ENCODE data around the gene ZNF277. TPM values are rescaled to one million over a fixed set of nuclear protein-coding genes. Genes with fewer than 3 reads are reported as not detected.
A peak's percentile ranks its signal among the peaks of the same experiment; 100 is the strongest.

ZNF277 gene
- total RNA-seq, 1 donor from 2014 or later: 32.0 TPM

GRCh38 chr7:112254156-112254555 lies 47.7 kb downstream of the ZNF277 start:
- no peak for DNase-seq (ENCODE audit: low spot score)

- no peak for DNase-seq (ENCODE audit: low spot score)
Observed at GRCh38 chr7:112254709-112255387, 48.4 kb downstream of the ZNF277 start.

DNA sequence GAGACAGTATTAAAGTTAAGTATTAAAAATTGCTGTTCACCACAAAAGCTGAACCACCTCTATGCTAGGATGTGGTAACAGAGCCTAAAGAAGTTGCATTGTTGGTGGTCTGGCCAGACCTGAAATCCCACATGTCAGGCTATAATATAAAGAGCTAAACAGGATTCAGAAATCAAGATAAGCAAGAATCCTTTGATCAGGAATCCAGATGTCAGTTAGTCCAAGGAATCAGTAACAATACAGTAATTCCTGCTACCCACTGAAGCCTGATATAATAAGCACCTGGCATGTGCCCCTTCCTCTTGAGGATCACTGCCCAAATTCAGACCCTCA lies 48.9 kb downstream of the ZNF277 start:
- DNase-seq (ENCODE audit: low spot score): peak; percentile 14

DNA sequence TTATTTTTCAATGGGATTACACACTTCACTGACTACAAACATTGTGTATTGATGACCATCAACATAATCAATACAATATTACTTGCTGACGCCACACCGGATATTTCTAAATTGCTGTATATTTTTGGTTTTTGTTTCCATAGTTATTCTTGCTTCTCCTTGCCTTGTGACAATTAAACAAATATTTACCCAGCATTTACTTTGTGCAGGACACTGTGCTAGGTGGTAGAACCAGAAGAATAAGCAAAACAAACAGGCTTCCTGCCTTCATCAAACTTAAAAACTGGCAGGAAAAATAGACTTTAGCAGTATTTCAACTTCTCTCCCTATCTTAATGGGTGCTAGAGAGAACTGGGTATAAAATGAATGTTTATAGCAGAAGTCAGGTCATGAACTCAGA lies 50.6 kb downstream of the ZNF277 start:
- no peak for DNase-seq (ENCODE audit: low spot score)

- no peak for DNase-seq (ENCODE audit: low spot score)
Observed at GRCh38 chr7:112260911-112261310, 54.4 kb downstream of the ZNF277 start.

- DNase-seq (ENCODE audit: low spot score): no peak
Observed at GRCh38 chr7:112262036-112262435, 55.5 kb downstream of the ZNF277 start.

DNA sequence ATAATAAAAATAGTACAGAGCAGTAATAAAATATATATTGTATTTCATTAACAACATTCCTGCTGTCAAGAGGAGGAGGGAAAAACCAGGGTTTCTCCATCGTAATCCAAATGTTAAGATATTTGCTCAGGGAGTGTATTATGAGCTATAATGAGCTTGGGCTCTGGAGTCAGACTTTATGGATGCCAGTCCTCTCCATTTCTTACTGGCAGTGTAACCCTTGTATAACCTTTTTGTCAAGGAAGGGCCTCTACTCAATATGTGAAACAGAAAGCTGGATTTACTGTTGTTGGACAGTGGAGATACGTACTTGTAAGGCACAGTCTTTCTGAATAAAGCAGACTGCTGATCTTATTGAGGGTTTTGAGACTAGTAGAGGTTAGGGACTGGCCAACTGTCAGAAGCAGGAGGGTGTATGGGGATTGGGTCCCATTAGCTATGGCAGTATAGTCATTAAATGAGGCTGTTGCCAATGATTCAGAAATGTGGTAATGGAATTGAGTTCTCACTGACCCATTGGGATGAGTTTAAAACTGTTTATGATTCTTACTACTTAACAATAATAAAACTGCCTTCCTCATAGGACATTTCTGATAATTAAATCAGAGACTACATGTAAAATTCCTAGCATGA lies 56.5 kb downstream of the ZNF277 start:
- DNase-seq (ENCODE audit: low spot score): peak; percentile 55

DNA sequence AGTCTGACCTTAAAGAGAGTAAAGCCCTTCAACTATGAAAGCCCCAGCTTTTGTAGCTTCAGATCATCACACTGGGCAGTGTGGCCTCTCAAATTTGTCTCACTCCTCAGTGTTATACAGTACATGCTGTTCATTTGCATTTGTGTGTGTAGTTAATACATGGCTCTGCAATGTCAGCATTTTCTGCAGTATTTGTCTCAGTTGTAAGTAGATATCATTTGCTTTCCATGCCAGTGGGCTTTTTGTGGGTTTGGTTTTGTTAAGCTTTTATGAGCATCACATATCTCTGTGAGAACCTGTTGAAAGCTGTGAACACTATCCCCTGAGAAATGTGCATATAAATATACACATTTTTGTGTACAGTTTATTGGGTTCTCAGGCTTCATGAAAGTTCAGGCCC lies 57.0 kb downstream of the ZNF277 start:
- DNase-seq (ENCODE audit: low spot score): peak; percentile 63

DNA sequence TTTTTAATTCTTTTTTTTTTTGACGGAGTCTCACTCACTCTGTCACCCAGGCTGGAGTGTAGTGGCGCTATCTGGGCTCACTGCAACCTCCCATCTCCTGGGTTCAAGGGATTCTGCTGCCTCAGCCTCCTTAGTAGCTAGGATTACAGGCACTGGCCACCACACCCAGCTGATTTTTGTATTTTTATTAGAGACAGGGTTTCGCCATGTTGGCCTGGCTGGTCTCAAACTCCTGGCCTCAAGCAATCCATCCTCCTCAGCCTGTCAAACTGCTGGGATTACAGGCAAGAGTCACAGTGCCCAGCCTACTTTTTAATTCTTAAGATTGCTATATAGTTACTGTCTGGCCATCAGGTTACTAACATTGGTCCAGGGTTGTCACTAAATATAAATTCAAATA lies 59.6 kb downstream of the ZNF277 start:
- peak; percentile 44 for DNase-seq (ENCODE audit: low spot score)

DNA sequence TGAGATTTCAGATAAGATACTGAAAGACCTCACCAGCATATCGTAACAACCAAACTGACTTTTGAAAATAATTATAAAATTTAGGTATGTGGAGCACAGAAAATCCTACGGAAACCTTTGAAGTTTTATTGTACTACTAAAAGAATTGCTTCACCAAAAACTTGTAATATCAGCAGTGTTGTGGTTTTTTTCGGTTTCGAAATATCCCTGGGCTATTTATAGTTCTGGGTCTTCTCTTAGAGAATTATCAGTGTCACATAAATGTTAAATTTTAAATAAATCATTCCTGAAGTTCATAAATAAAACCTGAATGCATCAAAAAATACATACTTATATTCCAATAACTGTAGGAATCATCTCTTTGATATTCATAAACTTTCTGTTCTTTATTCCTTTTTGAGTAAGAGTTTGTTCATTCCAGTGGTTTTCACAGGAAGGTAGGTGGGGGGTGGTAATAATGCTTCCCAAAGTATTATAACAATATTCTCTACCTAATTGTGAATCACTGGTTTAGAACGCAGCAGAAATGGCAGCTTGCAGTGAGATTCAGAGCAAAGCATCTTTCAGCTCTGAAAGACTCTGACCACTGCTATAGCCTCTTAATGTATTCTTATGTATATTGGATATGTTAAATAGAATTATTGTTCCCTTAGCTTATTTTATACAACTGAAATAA lies 60.2 kb downstream of the ZNF277 start:
- peak; percentile 55 for DNase-seq (ENCODE audit: low spot score)

DNA sequence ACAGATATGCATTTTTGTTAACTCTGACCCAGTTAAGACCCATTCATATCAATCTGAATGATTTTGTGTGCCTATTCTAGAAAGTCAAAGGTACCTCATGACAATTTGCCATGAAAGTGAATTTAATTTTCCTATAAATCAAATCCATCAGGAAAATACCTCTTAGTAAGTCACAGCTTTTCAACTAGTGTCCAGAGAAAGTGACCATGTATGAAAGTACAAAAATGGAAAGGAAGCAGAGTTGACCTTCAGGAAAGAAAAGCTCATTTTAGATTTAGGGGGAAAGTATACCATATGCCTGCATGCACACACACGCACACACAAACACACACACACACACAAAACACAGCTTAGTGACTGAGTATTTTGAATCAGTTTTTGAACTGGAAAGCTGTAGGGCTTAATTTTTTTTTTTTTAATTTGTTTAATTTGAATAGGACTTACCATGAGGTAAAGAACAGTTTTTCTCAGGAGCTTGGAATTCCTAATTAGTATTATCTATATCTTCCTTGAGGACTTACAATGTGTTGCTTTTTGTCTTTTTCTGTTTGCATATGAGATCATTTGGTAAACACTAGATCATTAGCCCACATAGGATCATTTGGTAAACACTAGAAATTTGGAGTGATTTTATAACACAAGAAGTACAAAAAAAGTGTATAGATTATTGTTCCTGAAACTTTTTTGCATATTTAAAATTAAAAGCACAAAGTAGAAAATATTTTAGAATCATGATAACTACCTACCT lies 61.6 kb downstream of the ZNF277 start:
- DNase-seq (ENCODE audit: low spot score): no peak

DNA sequence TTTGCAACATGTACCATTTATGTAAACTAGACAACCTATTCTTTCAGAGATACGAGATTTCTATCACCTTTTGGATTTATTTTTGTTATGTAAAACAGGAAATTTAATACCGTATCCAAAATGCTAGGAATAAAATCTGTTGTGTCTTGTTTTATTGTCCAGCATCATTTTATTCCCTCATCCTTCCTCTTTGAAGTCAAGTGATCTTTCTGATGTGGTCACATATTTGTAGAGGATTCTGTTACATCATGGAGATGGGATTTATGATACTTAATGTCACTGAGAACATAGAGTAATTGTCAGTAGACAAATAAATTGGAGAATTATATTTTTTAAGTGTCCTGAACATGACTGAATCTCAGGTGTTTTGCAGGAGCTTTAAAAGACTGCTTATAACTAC lies 64.7 kb downstream of the ZNF277 start:
- no peak for DNase-seq (ENCODE audit: low spot score)

- DNase-seq (ENCODE audit: low spot score): no peak
Observed at GRCh38 chr7:112272921-112273561, 66.5 kb downstream of the ZNF277 start.

- DNase-seq (ENCODE audit: low spot score): no peak
Observed at GRCh38 chr7:112279042-112279441, 72.5 kb downstream of the ZNF277 start.

- no peak for DNase-seq (ENCODE audit: low spot score)
Observed at GRCh38 chr7:112280267-112280666, 73.8 kb downstream of the ZNF277 start.

DNA sequence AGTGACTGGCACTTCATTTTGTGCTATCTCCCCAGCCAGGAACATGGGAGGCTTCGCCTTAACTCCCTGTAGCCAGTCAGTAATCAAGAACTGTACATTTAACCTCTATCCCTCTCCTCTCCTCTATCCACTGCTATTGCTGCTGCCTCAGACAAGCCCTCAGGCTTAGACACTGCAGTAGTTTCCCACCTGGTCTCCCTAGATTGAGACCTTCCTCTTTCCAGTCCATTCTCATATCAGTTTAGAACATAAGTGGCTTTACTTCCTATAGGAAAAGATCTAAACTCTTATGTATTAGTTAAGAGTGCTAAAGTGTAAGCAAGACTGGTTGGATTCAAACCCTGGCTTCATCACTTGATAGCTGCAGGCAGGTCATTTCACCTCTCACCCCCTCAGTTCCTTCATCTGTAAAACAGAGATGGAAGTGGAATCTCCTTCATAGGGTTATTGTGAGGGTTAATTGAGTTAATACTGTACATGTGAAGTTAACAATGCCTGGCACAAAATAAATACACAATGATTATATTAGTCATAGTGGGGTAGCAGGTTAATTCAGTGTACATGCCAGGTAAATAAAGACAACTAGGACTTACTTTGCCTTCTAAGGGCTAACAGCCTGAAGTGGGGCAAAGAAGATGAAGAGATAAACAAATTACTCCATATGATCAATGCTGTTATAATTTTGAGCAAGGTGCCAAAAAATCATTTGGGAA lies 76.1 kb downstream of the ZNF277 start:
- no peak for DNase-seq (ENCODE audit: low spot score)

GRCh38 chr7:112283382-112283910 lies 77.0 kb downstream of the ZNF277 start:
- DNase-seq (ENCODE audit: low spot score): no peak

DNA sequence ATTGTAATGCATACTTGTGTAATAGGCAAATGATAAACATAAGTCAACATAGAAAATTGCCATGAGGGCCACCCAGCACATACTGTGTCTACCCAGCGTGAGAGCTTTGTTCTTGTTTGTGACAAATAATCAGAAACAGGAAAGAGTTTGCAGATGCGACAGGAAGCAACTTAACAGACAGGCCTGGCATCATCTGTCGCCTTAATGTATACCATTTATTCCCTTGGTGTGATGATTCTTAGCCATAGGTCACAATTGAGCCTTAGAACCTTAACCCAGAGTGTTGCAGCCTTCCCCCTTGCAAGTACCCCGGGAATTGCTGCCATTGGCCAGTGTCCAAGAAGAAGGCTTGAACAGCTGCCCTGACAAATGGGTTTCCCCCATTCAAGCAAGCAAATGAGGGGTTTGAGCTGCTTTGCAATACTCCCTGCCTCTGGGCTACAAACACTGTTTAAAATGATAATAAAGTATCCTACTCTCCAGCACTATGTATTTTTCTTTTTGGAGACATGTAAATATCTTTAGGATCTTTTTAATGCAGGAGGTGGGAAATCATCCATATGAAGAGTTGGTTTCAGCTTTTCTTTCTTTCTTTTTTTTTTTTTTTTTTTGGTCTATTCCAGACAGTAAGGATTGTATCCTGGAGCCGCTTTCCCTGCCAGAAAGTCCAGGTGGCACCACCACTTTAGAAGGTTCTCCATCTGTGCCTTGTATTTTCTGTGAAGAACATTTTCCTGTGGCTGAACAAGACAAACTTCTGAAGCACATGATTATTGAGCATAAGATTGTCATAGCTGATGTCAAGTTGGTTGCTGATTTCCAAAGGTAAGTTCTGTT lies 80.0 kb downstream of the ZNF277 start:
- no peak for DNase-seq (ENCODE audit: low spot score)

GRCh38 chr7:112288301-112288700 lies 81.8 kb downstream of the ZNF277 start:
- DNase-seq (ENCODE audit: low spot score): no peak

DNA sequence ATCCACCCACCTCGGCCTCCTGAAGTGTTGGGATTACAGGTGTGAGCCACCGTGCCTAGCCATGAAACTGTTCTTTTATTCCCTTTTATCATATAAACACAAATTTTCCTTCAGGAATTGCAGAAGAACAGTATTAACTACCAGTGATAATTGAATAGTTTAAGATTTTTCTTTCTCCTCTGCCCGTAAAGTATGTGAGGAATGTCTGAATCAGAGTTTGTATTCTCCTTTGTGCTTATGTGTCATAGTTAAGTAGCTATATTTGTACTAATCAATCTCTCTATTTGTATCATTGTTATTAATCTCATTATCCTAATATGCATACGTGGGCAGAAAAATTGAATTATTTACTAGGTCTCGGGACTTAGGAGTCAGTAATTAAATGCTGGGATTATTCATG lies 83.6 kb downstream of the ZNF277 start:
- DNase-seq (ENCODE audit: low spot score): no peak

All from umbilical cord (tissue), 2 donors.